Mucosa of stomach (tissue), 1 donor: ENCODE measurements around the gene ADCY1.

ENCODE experiments used
- H3K27me3 ChIP-seq: one replicate; pipeline ENCODE4 v1.7.0; 2013; ENCODE audit warnings: mild to moderate bottlenecking, low read length; ENCODE audit not compliant: control insufficient read depth, insufficient read depth
- H3K36me3 ChIP-seq: one replicate; pipeline ENCODE4 v1.7.0; 2013; ENCODE audit warnings: low read length; ENCODE audit not compliant: control insufficient read depth, insufficient read depth
- H3K4me1 ChIP-seq: one replicate; pipeline ENCODE4 v1.7.0; 2013; ENCODE audit warnings: mild to moderate bottlenecking, low read length; ENCODE audit not compliant: control insufficient read depth, insufficient read depth
- H3K4me3 ChIP-seq: one replicate; pipeline ENCODE4 v1.7.0; 2013; ENCODE audit warnings: low read length
- H3K9ac ChIP-seq: one replicate; pipeline ENCODE4 v1.7.0; 2013; ENCODE audit warnings: mild to moderate bottlenecking, low read length, moderate library complexity
- H3K9me3 ChIP-seq: one replicate; pipeline ENCODE4 v1.7.0; 2013; ENCODE audit warnings: mild to moderate bottlenecking, low read length, moderate library complexity; ENCODE audit not compliant: control insufficient read depth
- donor health status: Pancreatic carcinoma.

ADCY1 gene

GRCh38 chr7:45681596-45682357 is 107.6 kb downstream of the ADCY1 start:
- Histone ChIP-seq H3K9ac (no peak overlapping the region), H3K9me3 (no peaks in the 10 kb centered on the region), H3K27me3 (no peaks in the 10 kb centered on the region), H3K4me3 (no peak overlapping the region), H3K36me3 (no peaks in the 10 kb centered on the region), H3K4me1 (no peaks in the 10 kb centered on the region)

- Histone ChIP-seq H3K4me3 (no peak overlapping the region), H3K27me3 (no peaks in the 10 kb centered on the region), H3K9ac (no peak overlapping the region), H3K9me3 (no peaks in the 10 kb centered on the region), H3K36me3 (no peaks in the 10 kb centered on the region), H3K4me1 (no peaks in the 10 kb centered on the region)
These were observed 108.2 kb downstream of the ADCY1 start for GRCh38 chr7:45682358-45682735.

GRCh38 chr7:45682836-45683555 is 108.8 kb downstream of the ADCY1 start:
- no peaks in the 10 kb centered on the region for H3K36me3 ChIP-seq
- no peaks in the 10 kb centered on the region for H3K4me1 ChIP-seq
- no peak overlapping the region for H3K9ac ChIP-seq
- H3K9me3 ChIP-seq: no peaks in the 10 kb centered on the region
- no peak overlapping the region for H3K4me3 ChIP-seq
- H3K27me3 ChIP-seq: no peaks in the 10 kb centered on the region

- Histone ChIP-seq H3K36me3 (no peaks in the 10 kb centered on the region), H3K4me1 (no peaks in the 10 kb centered on the region), H3K27me3 (no peaks in the 10 kb centered on the region), H3K4me3 (no peak overlapping the region), H3K9ac (no peak overlapping the region), H3K9me3 (no peaks in the 10 kb centered on the region)
These were observed 109.5 kb downstream of the ADCY1 start for GRCh38 chr7:45683556-45684148.

DNA sequence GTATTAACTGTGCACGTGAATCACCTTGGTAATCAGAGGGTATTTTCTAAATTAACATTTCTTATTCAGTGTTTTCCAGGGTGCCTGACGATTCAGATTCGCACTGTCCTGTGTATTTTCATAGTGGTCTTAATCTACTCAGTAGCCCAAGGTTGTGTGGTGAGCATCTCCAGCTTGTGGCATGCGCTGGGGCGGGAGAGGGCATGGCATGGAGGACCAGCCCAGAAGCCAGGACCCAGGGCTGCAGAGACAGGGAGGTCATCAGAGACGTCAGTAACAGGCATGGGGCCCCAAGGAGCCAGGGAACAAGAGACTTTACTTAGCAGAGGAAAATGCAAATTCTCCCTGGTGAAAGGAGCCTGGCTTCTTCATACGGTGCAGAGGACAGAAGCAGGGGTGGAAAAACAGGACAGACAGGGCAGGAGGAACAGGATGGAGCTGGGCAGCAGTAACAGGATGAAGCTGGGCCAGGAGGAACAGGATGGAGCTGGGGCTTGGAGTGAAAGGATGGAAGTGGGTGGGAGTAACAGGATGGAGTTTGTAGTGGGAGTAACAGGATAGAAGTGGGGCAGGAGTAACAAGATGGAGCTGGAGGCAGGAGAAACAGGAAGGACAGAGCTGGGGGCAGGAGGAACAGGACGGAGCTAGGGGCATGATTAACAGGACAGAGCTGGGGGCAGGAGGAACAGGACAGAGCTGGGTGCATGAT is 110.9 kb downstream of the ADCY1 start:
- H3K4me3 ChIP-seq: no peak overlapping the region
- no peaks in the 10 kb centered on the region for H3K27me3 ChIP-seq
- H3K9ac ChIP-seq: no peak overlapping the region
- H3K9me3 ChIP-seq: no peaks in the 10 kb centered on the region
- no peaks in the 10 kb centered on the region for H3K36me3 ChIP-seq
- H3K4me1 ChIP-seq: no peaks in the 10 kb centered on the region

DNA sequence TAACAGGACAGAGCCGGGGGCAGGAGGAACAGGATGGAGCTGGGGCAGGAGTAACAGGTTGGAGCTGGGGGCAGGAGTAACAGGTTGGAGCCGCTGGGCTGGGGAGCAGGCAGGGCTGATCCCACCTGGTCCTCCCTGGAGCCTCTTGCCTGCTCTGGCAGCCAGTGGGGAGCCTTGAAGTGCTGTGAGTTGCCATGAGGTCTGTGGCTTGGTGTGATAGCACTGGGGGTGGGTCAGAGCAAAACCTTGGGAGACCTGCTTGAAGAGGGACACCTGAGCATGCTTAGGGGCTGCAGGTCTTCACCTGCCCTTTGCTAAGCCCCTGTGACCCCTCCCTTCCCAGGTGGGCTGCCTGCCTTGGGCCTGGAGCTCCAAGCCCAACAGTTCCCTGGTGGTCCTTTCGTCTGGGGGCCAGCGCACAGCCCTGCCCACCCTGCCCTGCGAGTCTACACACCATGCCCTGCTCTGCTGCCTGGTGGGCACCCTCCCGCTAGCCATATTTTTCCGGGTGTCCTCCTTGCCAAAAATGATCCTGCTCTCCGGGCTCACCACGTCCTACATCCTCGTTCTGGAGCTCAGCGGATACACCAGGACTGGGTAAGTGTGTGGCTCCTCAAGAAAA is 111.6 kb downstream of the ADCY1 start:
- H3K36me3 ChIP-seq: no peaks in the 10 kb centered on the region
- no peaks in the 10 kb centered on the region for H3K9me3 ChIP-seq
- no peak overlapping the region for H3K9ac ChIP-seq
- no peak overlapping the region for H3K4me3 ChIP-seq
- peaks cover 5% of the 10 kb centered on the region for H3K4me1 ChIP-seq
- H3K27me3 ChIP-seq: no peaks in the 10 kb centered on the region

- peaks cover 11% of the 10 kb centered on the region for H3K4me1 ChIP-seq
- H3K4me3 ChIP-seq: no peak overlapping the region
- H3K36me3 ChIP-seq: no peaks in the 10 kb centered on the region
- no peaks in the 10 kb centered on the region for H3K9me3 ChIP-seq
- H3K27me3 ChIP-seq: no peaks in the 10 kb centered on the region
- no peak overlapping the region for H3K9ac ChIP-seq
These were observed 112.4 kb downstream of the ADCY1 start for GRCh38 chr7:45686441-45687184.

DNA sequence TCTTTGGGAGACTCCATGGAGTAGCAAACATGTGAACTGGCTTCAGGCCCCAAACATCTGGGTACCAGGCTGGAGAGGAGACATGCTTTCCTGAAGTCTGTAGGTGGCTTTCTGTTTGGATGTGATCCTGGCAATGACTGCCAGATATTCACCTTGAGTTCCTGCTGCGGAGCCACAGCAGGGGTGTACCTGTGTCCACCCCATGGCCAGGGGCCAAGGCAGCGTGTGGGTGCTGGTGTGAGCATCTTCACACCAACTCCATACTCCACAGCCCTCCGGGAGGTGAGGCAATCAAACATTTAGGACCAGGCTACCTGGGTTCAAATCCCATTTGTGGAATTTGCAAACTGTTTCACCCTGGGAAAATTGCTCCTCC is 113.0 kb downstream of the ADCY1 start:
- H3K9ac ChIP-seq: no peak overlapping the region
- peaks cover 11% of the 10 kb centered on the region for H3K4me1 ChIP-seq
- H3K27me3 ChIP-seq: no peaks in the 10 kb centered on the region
- no peak overlapping the region for H3K4me3 ChIP-seq
- H3K9me3 ChIP-seq: no peaks in the 10 kb centered on the region
- H3K36me3 ChIP-seq: no peaks in the 10 kb centered on the region

DNA sequence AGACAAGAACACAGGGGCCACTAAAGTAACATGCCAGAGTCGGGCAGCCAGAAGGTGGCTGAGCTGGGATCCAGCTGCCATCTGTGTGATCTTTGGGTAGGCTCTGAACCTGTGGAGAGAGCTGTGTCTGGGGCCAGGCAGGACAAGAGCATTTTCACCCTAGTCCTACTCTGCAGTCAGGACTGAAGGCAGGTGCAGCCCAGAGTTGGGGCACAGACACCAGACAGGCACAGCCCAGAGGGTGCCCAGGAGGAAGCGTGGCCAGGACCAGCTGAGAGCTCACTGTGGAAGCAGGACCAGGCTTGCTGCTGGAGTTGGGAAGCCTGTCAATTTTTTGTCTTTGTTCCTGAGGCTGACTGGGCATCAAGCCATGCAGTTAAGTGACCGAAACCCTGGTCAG is 113.6 kb downstream of the ADCY1 start:
- H3K9me3 ChIP-seq: no peaks in the 10 kb centered on the region
- H3K9ac ChIP-seq: no peak overlapping the region
- H3K4me1 ChIP-seq: peaks cover 11% of the 10 kb centered on the region
- H3K36me3 ChIP-seq: no peaks in the 10 kb centered on the region
- no peak overlapping the region for H3K4me3 ChIP-seq
- no peaks in the 10 kb centered on the region for H3K27me3 ChIP-seq

GRCh38 chr7:45688382-45688781 is 114.2 kb downstream of the ADCY1 start:
- no peaks in the 10 kb centered on the region for H3K36me3 ChIP-seq
- H3K27me3 ChIP-seq: no peaks in the 10 kb centered on the region
- H3K4me3 ChIP-seq: no peak overlapping the region

GRCh38 chr7:45689011-45689796 is 115.0 kb downstream of the ADCY1 start:
- Histone ChIP-seq H3K27me3 (no peaks in the 10 kb centered on the region), H3K36me3 (no peaks in the 10 kb centered on the region), H3K9me3 (no peaks in the 10 kb centered on the region), H3K9ac (no peak overlapping the region), H3K4me3 (no peak overlapping the region), H3K4me1 (peaks cover 11% of the 10 kb centered on the region)

More at GRCh38 chr7:45688382-45688781, 114.2 kb downstream of the ADCY1 start:
- Histone ChIP-seq H3K4me1 (peaks cover 11% of the 10 kb centered on the region), H3K9ac (no peak overlapping the region), H3K9me3 (no peaks in the 10 kb centered on the region)
